A172 (cell line): ENCODE measurements around the gene FAM107A. TPM values are rescaled to one million over a fixed set of nuclear protein-coding genes. Genes with fewer than 3 reads are reported as not detected.

Experiments
- DNase-seq: peaks from one replicate; pipeline ENCODE4 v3.0.0-alpha.2; 2015; ENCODE audit warnings: low spot score
- total RNA-seq: library from RNA; depleted of rRNA; stranded (reverse); fragments of >200 nt; shearing (Covaris generic); gene quantifications from 2 replicates; pipeline ENCODE4 v1.2.3, GENCODE V29; 2014; rRNA removed

FAM107A gene
- total RNA-seq, 1 experiment from 2014 or later: not detected

DNA sequence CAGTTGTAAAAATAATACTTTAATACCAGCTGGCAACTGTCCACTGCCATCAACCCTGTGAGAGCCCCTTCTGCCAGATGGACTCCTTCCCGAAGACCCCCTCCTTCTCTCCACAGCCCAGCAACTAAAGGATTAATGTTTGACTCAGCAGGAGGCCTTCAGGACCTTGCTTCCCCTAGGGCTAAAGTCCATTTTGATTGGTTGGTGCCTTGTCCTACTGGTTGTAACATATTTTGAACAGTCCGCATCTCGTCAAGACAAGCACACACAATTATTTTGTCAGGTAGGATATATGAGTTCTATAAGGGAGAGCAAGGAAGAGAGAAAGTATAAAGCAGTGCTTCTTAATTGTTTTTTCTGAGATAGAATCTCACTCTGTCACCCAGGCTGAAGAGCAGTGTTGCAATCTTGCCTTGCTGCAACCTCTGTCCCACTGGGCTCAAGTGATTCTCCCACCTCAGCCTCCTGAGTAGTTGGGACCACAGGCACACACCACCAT lies 58.9 kb downstream of the FAM107A start:
- DNase-seq: no peak

DNA sequence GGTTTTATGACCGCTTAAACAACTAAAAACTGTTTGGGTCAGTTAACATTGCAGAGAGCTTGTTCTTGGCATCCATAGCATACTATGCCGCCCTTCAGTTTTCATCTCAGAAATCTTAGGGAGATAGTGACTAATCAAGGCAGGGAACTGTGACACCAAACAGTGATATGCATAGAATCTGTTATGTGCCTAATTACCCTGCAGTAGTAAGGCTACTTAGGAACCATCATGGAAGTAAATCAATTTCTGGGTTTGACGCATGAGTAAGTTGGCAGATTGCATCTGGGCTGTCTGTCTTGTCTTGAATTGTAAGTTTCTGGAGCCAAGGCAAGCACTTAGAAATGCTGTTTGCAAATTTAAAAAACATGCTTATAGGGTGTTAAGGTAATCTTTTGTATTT lies 62.8 kb downstream of the FAM107A start:
- DNase-seq: no peak

Other genes with a start within 250 kb of the FAM107A start
- 9.3 and 15.2 TPM in 2 replicates for gene PXK, start 244.5 kb downstream of the FAM107A start, total RNA-seq
- 141 and 170 TPM in 2 replicates for gene PDHB, start 143.6 kb downstream of the FAM107A start, total RNA-seq
- 6.4 and 9.1 TPM in 2 replicates for gene KCTD6, start 85.3 kb downstream of the FAM107A start, total RNA-seq
- gene ACOX2, start 40.2 kb downstream of the FAM107A start, total RNA-seq: 2.2 and 5.4 TPM in 2 replicates
- gene FAM3D, start 89.4 kb upstream of the FAM107A start, total RNA-seq: not detected in 2 replicates